Measurements from ENCODE around the gene MGRN1.

DNA sequence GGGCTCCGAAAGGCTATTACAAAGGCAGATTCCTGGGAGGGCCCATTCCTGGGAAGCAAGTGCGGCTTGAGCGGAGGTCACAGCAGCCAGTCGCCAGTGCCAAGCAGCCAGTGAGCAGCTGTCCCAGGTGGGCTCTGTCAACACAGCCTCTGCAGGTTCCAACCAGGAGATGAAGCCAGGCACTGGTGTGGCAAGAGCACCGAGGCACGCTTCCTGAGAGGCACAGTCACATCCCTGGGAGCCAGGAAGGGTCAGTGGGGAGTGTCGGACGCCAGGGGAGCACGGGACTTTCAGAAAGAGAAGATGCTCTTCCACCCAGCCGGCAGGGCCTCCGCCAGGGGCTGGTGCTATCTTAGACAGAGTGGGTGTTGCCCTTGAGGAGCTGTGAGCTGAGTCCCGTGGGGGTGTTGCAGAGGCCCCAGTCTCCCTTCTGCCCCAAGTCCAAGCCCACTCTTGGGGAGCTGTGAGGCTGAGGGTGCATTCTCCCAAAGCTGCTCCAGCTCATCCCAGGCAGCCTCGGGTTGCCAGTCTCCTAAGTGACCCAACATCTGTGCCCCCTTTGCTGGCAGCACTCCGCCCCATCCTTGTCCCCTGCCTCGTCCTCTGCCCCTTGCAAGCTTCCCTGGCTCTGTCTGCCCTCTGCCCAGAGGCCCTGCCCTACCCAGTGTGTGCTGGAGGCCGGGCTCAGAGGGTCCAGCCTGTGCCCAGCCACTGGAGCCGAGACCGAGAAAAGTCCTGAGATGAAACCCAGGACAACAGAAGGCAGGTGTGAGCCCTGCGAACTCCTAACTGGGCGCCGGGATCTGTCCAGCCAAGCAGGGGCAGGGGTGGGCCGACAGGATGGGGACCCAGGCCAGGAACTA is 16.6 kb upstream of the MGRN1 start:
- TF ChIP-seq, protein P1, sequence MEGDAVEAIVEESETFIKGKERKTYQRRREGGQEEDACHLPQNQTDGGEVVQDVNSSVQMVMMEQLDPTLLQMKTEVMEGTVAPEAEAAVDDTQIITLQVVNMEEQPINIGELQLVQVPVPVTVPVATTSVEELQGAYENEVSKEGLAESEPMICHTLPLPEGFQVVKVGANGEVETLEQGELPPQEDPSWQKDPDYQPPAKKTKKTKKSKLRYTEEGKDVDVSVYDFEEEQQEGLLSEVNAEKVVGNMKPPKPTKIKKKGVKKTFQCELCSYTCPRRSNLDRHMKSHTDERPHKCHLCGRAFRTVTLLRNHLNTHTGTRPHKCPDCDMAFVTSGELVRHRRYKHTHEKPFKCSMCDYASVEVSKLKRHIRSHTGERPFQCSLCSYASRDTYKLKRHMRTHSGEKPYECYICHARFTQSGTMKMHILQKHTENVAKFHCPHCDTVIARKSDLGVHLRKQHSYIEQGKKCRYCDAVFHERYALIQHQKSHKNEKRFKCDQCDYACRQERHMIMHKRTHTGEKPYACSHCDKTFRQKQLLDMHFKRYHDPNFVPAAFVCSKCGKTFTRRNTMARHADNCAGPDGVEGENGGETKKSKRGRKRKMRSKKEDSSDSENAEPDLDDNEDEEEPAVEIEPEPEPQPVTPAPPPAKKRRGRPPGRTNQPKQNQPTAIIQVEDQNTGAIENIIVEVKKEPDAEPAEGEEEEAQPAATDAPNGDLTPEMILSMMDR (conservative IDR thresholded peaks at IDR 0.05; ENCODE audit: low read depth, low read length): no peak
- no peak for TF ChIP-seq EZH2 (IDR thresholded peaks at IDR 0.05; ENCODE audit: borderline replicate concordance, low read depth, low read length, poor library complexity, severe bottlenecking)
